Liver (tissue), 9 donors: Measurements from ENCODE around the gene BHLHE40. TPM values are rescaled to one million over a fixed set of nuclear protein-coding genes. Genes with fewer than 3 reads are reported as not detected.

Source experiments
- DNase-seq: peaks from one replicate; pipeline ENCODE4 v3.0.0-alpha.2; 2017; ENCODE audit warnings: low spot score
- H3K27ac ChIP-seq, 2 donors: one replicate each; pipeline ENCODE4 v1.7.0; 2013; ENCODE audit warnings: inconsistent platforms in 2 of 2, low read length in 2 of 2, control low read depth in 1 of 2, low read depth in 1 of 2, mild to moderate bottlenecking in 1 of 2
- H3K27me3 ChIP-seq, 4 donors: one replicate each; pipeline versions ENCODE4 v1.6.1 to v1.7.0; 2013; ENCODE audit warnings: low read length in 3 of 4, inconsistent platforms in 1 of 4, mild to moderate bottlenecking in 1 of 4, moderate library complexity in 1 of 4; ENCODE audit not compliant: control insufficient read depth in 4 of 4, insufficient read depth in 4 of 4
- H3K36me3 ChIP-seq, 4 donors: one replicate each; pipeline versions ENCODE4 v1.6.1 to v1.7.0; 2013; ENCODE audit warnings: low read length in 3 of 4, mild to moderate bottlenecking in 3 of 4, low read depth in 1 of 4, moderate library complexity in 1 of 4; ENCODE audit not compliant: control insufficient read depth in 4 of 4, insufficient read depth in 3 of 4
- H3K4me1 ChIP-seq, 4 donors: one replicate each; pipeline versions ENCODE4 v1.6.1 to v1.7.0; 2013; ENCODE audit warnings: low read length in 3 of 4, mild to moderate bottlenecking in 3 of 4, moderate library complexity in 1 of 4; ENCODE audit not compliant: control insufficient read depth in 4 of 4, insufficient read depth in 4 of 4
- H3K4me3 ChIP-seq, 3 donors: one replicate each; pipeline versions ENCODE4 v1.6.1 to v1.7.0; 2013; ENCODE audit warnings: low read length in 3 of 3, control low read depth in 1 of 3, low read depth in 1 of 3, mild to moderate bottlenecking in 1 of 3
- H3K9ac ChIP-seq, 2 donors: one replicate each; pipeline ENCODE4 v1.7.0; 2013; ENCODE audit warnings: low read length in 2 of 2, mild to moderate bottlenecking in 2 of 2, moderate library complexity in 2 of 2, control low read depth in 1 of 2, low read depth in 1 of 2
- H3K9me3 ChIP-seq, 4 donors: one replicate each; pipeline versions ENCODE4 v1.6.1 to v1.7.0; 2013; ENCODE audit warnings: low read length in 3 of 4; ENCODE audit not compliant: control insufficient read depth in 4 of 4
- ATF3 ChIP-seq: IDR thresholded peaks from 2 replicates; pipeline ENCODE4 v1.6.1; 2016; ENCODE audit warnings: antibody characterized with exemption
- CTCF ChIP-seq: fragments of 150-350 bp; IDR thresholded peaks from 2 replicates; pipeline ENCODE4 v1.5.1; 2017; ENCODE audit warnings: improper control_type of control experiment, low read depth, low read length; ENCODE audit not compliant: missing input control
- EGR1 ChIP-seq, 2 donors: IDR thresholded peaks; 2 replicates each; pipeline ENCODE4 v1.6.1; 2016 to 2018; ENCODE audit warnings: antibody characterized with exemption in 2 of 2, low read depth in 2 of 2
- FOXA1 ChIP-seq: IDR thresholded peaks from 2 replicates; pipeline ENCODE4 v1.6.1; 2016; ENCODE audit warnings: antibody characterized with exemption
- GABPA ChIP-seq, 2 donors: IDR thresholded peaks in 1 of 2; conservative IDR thresholded peaks in 1 of 2; 2 replicates each; pipeline ENCODE4 v1.6.1; 2016; ENCODE audit warnings: antibody characterized with exemption in 2 of 2, mild to moderate bottlenecking in 1 of 2, moderate library complexity in 1 of 2
- HNF4A ChIP-seq, 2 donors: conservative IDR thresholded peaks; 2 replicates each; pipeline ENCODE4 v1.6.1; 2016; ENCODE audit warnings: antibody characterized with exemption in 2 of 2, mild to moderate bottlenecking in 2 of 2
- HNF4G ChIP-seq: IDR thresholded peaks from 2 replicates; pipeline ENCODE4 v1.6.1; 2016; ENCODE audit warnings: antibody characterized with exemption
- MAX ChIP-seq: IDR thresholded peaks from 2 replicates; pipeline ENCODE4 v1.6.1; 2016; ENCODE audit warnings: antibody characterized with exemption
- NR2F2 ChIP-seq: IDR thresholded peaks from 2 replicates; pipeline ENCODE4 v1.6.1; 2016; ENCODE audit warnings: antibody characterized with exemption
- RAD21 ChIP-seq, 2 donors: IDR thresholded peaks; 2 replicates each; pipeline ENCODE4 v1.6.1; 2016; ENCODE audit warnings: antibody characterized with exemption in 2 of 2, mild to moderate bottlenecking in 2 of 2
- REST ChIP-seq: IDR thresholded peaks from 2 replicates; pipeline ENCODE4 v1.6.1; 2016; ENCODE audit warnings: antibody characterized with exemption, mild to moderate bottlenecking
- RXRA ChIP-seq, 2 donors: IDR thresholded peaks; 2 replicates each; pipeline ENCODE4 v1.6.1; 2017 to 2018; ENCODE audit warnings: antibody characterized with exemption in 2 of 2, mild to moderate bottlenecking in 1 of 2
- SP1 ChIP-seq: IDR thresholded peaks from 2 replicates; pipeline ENCODE4 v1.6.1; 2018; ENCODE audit warnings: antibody characterized with exemption, mild to moderate bottlenecking
- TAF1 ChIP-seq: conservative IDR thresholded peaks from 2 replicates; pipeline ENCODE4 v1.6.1; 2016; ENCODE audit warnings: antibody characterized with exemption, mild to moderate bottlenecking
- YY1 ChIP-seq: IDR thresholded peaks from 2 replicates; pipeline ENCODE4 v1.6.1; 2016; ENCODE audit warnings: antibody characterized with exemption, mild to moderate bottlenecking
- ZBTB33 ChIP-seq: IDR thresholded peaks from 2 replicates; pipeline ENCODE4 v1.6.1; 2016; ENCODE audit warnings: antibody characterized with exemption
- WGBS: extraction: QIAGEN DNeasy Blood & Tissue Kit; methylation state at CpG from one replicate; pipeline ENCODE4 v1.1.7; 2013; 5-methylcytosine and 5-hydroxymethylcytosine counted together
- polyA plus RNA-seq, 2 donors: library from polyadenylated mRNA; stranded (reverse) in 1 of 2; unstranded in 1 of 2; fragments of 200-250 nt in 1 of 2; fragments of >200 nt in 1 of 2; fragmentation: Nextera tagmentation in 1 of 2; extraction: Ambion mirVana in 1 of 2; gene quantifications; one replicate each; pipeline versions ENCODE4 v1.2.1 to v1.2.3, GENCODE V29; 2013 to 2015
- total RNA-seq, 2 donors: library from RNA; depleted of rRNA; stranded (reverse); fragments of >200 nt; gene quantifications; one replicate each; pipeline ENCODE4 v1.2.3, GENCODE V29; 2014
- donor health status: healthy.
- donor health status: healthy.
- donor health status: healthy.
- donor health status: healthy.
- donor health status: healthy.

Gene BHLHE40
- total and polyA plus RNA-seq, 4 donors, result 8.2 to 28.4 (median 18.0) TPM

- no peaks in the 10 kb centered on the region for H3K36me3 ChIP-seq
- no peak overlapping the region for H3K27ac ChIP-seq
- WGBS, result 89% methylated on average over 6 of the region's 6 CpGs
- H3K9ac ChIP-seq, result no peak overlapping the region
- H3K27me3 ChIP-seq, result no peaks in the 10 kb centered on the region
- H3K9me3 ChIP-seq, result no peaks in the 10 kb centered on the region
- TF ChIP-seq NR2F2 (no peak), CTCF (no peak), YY1 (no peak), TAF1 (no peak), HNF4A (conservative IDR thresholded peaks at IDR 0.05) (no peak), MAX (no peak), RXRA (IDR thresholded peaks at IDR 0.05) (no peak), HNF4G (no peak), ZBTB33 (no peak), REST (no peak)
- H3K4me1 ChIP-seq, result peaks cover 0 to 5% (median 1%) of the 10 kb centered on the region in 4 donors
- H3K4me3 ChIP-seq, result no peak overlapping the region
- no peak for DNase-seq
These were observed 43.1 kb downstream of the BHLHE40 start for GRCh38 chr3:5022187-5022965.

- no peak for TF ChIP-seq YY1
- TF ChIP-seq EGR1 (IDR thresholded peaks at IDR 0.05; ENCODE audit: low read depth in 2 of 2), result no peak
- TF ChIP-seq HNF4A (conservative IDR thresholded peaks at IDR 0.05), result no peak
- no peak for TF ChIP-seq TAF1
- no peak for TF ChIP-seq NR2F2
- no peak for TF ChIP-seq RAD21 (IDR thresholded peaks at IDR 0.05)
- TF ChIP-seq FOXA1, result no peak
- no peak for TF ChIP-seq CTCF
- TF ChIP-seq GABPA (IDR thresholded peaks at IDR 0.05 in 1 of 2, conservative IDR thresholded peaks at IDR 0.05 in 1 of 2), result no peak
- no peak for TF ChIP-seq ATF3
- TF ChIP-seq SP1, result no peak
- TF ChIP-seq MAX, result no peak
- Histone ChIP-seq H3K27ac (no peak overlapping the region), H3K36me3 (no peaks in the 10 kb centered on the region), H3K4me3 (no peak overlapping the region), H3K4me1 (peaks cover 0 to 5% (median 1%) of the 10 kb centered on the region in 4 donors), H3K9me3 (no peaks in the 10 kb centered on the region), H3K27me3 (no peaks in the 10 kb centered on the region), H3K9ac (no peak overlapping the region)
- 88% methylated on average over 15 of the region's 15 CpGs for WGBS
- DNase-seq, result no peak
These were observed 43.9 kb downstream of the BHLHE40 start for GRCh38 chr3:5022966-5023776.
